Parathyroid adenoma (tissue), 2 donors: ENCODE results near the gene ARSJ.

Experiments used
- H2AFZ ChIP-seq: fragments of 300-600 bp; sonication (generic); one replicate; pipeline ENCODE4 v1.7.0; 2017; ENCODE audit warnings: antibody characterized with exemption, mild to moderate bottlenecking
- H3K27ac ChIP-seq: fragments of 300-600 bp; sonication (generic); one replicate; pipeline ENCODE4 v1.7.0; 2017
- H3K27me3 ChIP-seq: fragments of 300-600 bp; sonication (generic); one replicate; pipeline ENCODE4 v1.7.0; 2017; ENCODE audit warnings: low read length; ENCODE audit not compliant: control insufficient read depth, insufficient read depth
- H3K36me3 ChIP-seq: fragments of 300-600 bp; sonication (generic); one replicate; pipeline ENCODE4 v1.7.0; 2017; ENCODE audit warnings: low read length; ENCODE audit not compliant: control insufficient read depth, insufficient read depth
- H3K4me1 ChIP-seq: fragments of 300-600 bp; sonication (generic); one replicate; pipeline ENCODE4 v1.7.0; 2017; ENCODE audit warnings: control low read depth
- H3K4me2 ChIP-seq: fragments of 300-600 bp; sonication (generic); one replicate; pipeline ENCODE4 v1.7.0; 2017; ENCODE audit warnings: low read length
- H3K4me3 ChIP-seq: fragments of 300-600 bp; sonication (generic); one replicate; pipeline ENCODE4 v1.7.0; 2017; ENCODE audit warnings: low read depth, low read length
- H3K79me2 ChIP-seq: fragments of 300-600 bp; sonication (generic); one replicate; pipeline ENCODE4 v1.7.0; 2017; ENCODE audit warnings: control low read depth
- H3K9ac ChIP-seq: fragments of 300-600 bp; sonication (generic); one replicate; pipeline ENCODE4 v1.7.0; 2017; ENCODE audit warnings: mild to moderate bottlenecking
- H3K9me3 ChIP-seq: fragments of 300-600 bp; sonication (generic); one replicate; pipeline ENCODE4 v1.7.0; 2017; ENCODE audit warnings: low read length; ENCODE audit not compliant: control insufficient read depth
- CTCF ChIP-seq: fragments of 300-600 bp; sonication (generic); IDR thresholded peaks from one replicate; pipeline ENCODE4 v1.7.0; 2017; ENCODE audit warnings: antibody characterized with exemption, mild to moderate bottlenecking
- donor health status: primary hyperparathyroidism.

The ARSJ gene

GRCh38 chr4:113968473-113968872 lies 11.0 kb downstream of the ARSJ start:
- H3K79me2 ChIP-seq, result no peaks in the 10 kb centered on the region

GRCh38 chr4:113967687-113968086 lies 11.8 kb downstream of the ARSJ start:
- H3K36me3 ChIP-seq, result no peaks in the 10 kb centered on the region

More at GRCh38 chr4:113968473-113968872, 11.0 kb downstream of the ARSJ start:
- H3K27me3 ChIP-seq, result peaks cover 3% of the 10 kb centered on the region
- no peaks in the 10 kb centered on the region for H3K9me3 ChIP-seq
- H3K9ac ChIP-seq, result no peak overlapping the region
- no peak overlapping the region for H2AFZ ChIP-seq
- no peak overlapping the region for H3K4me3 ChIP-seq
- no peak overlapping the region for H3K27ac ChIP-seq
- no peaks in the 10 kb centered on the region for H3K36me3 ChIP-seq
- H3K4me2 ChIP-seq, result no peak overlapping the region
- H3K4me1 ChIP-seq, result no peaks in the 10 kb centered on the region
- no peak for TF ChIP-seq CTCF

GRCh38 chr4:113962719-113963265 lies 16.7 kb downstream of the ARSJ start:
- peaks cover under 1% of the 10 kb centered on the region for H3K27me3 ChIP-seq
- TF ChIP-seq CTCF, result no peak
- no peaks in the 10 kb centered on the region for H3K79me2 ChIP-seq
- H3K36me3 ChIP-seq, result no peaks in the 10 kb centered on the region
- no peak overlapping the region for H3K4me2 ChIP-seq
- no peak overlapping the region for H3K4me3 ChIP-seq
- no peaks in the 10 kb centered on the region for H3K9me3 ChIP-seq
- H3K27ac ChIP-seq, result no peak overlapping the region
- H2AFZ ChIP-seq, result no peak overlapping the region
- H3K9ac ChIP-seq, result no peak overlapping the region
- H3K4me1 ChIP-seq, result no peaks in the 10 kb centered on the region

More at GRCh38 chr4:113967687-113968086, 11.8 kb downstream of the ARSJ start:
- TF ChIP-seq CTCF, result no peak
- Histone ChIP-seq H3K4me1 (no peaks in the 10 kb centered on the region), H2AFZ (no peak overlapping the region), H3K79me2 (no peaks in the 10 kb centered on the region), H3K9me3 (no peaks in the 10 kb centered on the region), H3K4me3 (no peak overlapping the region), H3K27me3 (peaks cover 3% of the 10 kb centered on the region), H3K27ac (no peak overlapping the region), H3K4me2 (no peak overlapping the region), H3K9ac (no peak overlapping the region)

- no peaks in the 10 kb centered on the region for H3K4me1 ChIP-seq
- no peaks in the 10 kb centered on the region for H3K9me3 ChIP-seq
- no peak overlapping the region for H3K4me3 ChIP-seq
- no peaks in the 10 kb centered on the region for H3K36me3 ChIP-seq
- no peaks in the 10 kb centered on the region for H3K79me2 ChIP-seq
- H3K4me2 ChIP-seq, result no peak overlapping the region
- H2AFZ ChIP-seq, result no peak overlapping the region
- no peaks in the 10 kb centered on the region for H3K27me3 ChIP-seq
- no peak overlapping the region for H3K9ac ChIP-seq
- no peak overlapping the region for H3K27ac ChIP-seq
- TF ChIP-seq CTCF, result no peak
Observed at GRCh38 chr4:113962016-113962347, 17.5 kb downstream of the ARSJ start.

GRCh38 chr4:113960684-113961321 lies 18.6 kb downstream of the ARSJ start:
- no peak overlapping the region for H3K4me3 ChIP-seq
- no peaks in the 10 kb centered on the region for H3K36me3 ChIP-seq
- H3K27ac ChIP-seq, result no peak overlapping the region
- H3K79me2 ChIP-seq, result no peaks in the 10 kb centered on the region
- H3K9me3 ChIP-seq, result no peaks in the 10 kb centered on the region
- H3K27me3 ChIP-seq, result no peaks in the 10 kb centered on the region
- H3K9ac ChIP-seq, result no peak overlapping the region
- no peak overlapping the region for H2AFZ ChIP-seq
- no peak overlapping the region for H3K4me2 ChIP-seq
- TF ChIP-seq CTCF, result no peak
- H3K4me1 ChIP-seq, result no peaks in the 10 kb centered on the region
